IMR-90 (cell line): ENCODE measurements around the gene DHRSX. TPM values are rescaled to one million over a fixed set of nuclear protein-coding genes. Genes with fewer than 3 reads are reported as not detected.

Source experiments
- ATAC-seq: fragments of 200-7000 bp; cut with Tn5 transposase; 2 replicates; pipeline ENCODE4 v1.9.1; 2020; ENCODE audit warnings: low read depth, mild to moderate bottlenecking, moderate library complexity
- BruUV-seq: library from RNA; stranded (reverse); fragments of 400-500 nt; replicated peaks from 2 replicates; lab custom pipeline; 2021; lab: Mats Ljungman, UMichigan
- CTCF ChIA-PET: fragments of 300-600 bp; formaldehyde crosslinking; extraction: SDS; loops from one replicate; lab custom pipeline; 2021; ENCODE audit warnings: antibody characterized with exemption; lab: Yijun Ruan, JAX
- POLR2A ChIA-PET: fragments of 300-600 bp; sonication (Branson Sonifier 250); formaldehyde crosslinking; loops from one replicate; lab custom pipeline; 2022; ENCODE audit warnings: antibody characterized with exemption; ENCODE audit not compliant: unreplicated experiment; lab: Charles Lee
- DNase-seq: peaks from one replicate; pipeline ENCODE4 v3.0.0; 2013
- H2AFZ ChIP-seq: replicated peaks from 2 replicates; pipeline ENCODE3; 2013; ENCODE audit warnings: low read length, mild to moderate bottlenecking; ENCODE audit not compliant: poor library complexity
- H2AK5ac ChIP-seq: 2 replicates; pipeline ENCODE4 v1.6.1; 2013; ENCODE audit warnings: low read depth, low read length, inconsistent platforms
- H2AK9ac ChIP-seq: replicated peaks from 2 replicates; pipeline ENCODE3; 2013; ENCODE audit warnings: mild to moderate bottlenecking, low read depth, low read length, moderate library complexity; ENCODE audit not compliant: poor library complexity
- H2BK120ac ChIP-seq: 2 replicates; pipeline ENCODE4 v1.6.1; 2013; ENCODE audit warnings: low read depth, low read length, inconsistent platforms
- H2BK15ac ChIP-seq: 3 replicates; pipeline ENCODE4 v1.6.1; 2013; ENCODE audit warnings: low read depth, low read length, inconsistent platforms
- H2BK20ac ChIP-seq: 2 replicates; pipeline ENCODE4 v1.6.1; 2013; ENCODE audit warnings: low read depth, mild to moderate bottlenecking, inconsistent platforms, low read length, moderate library complexity
- H2BK5ac ChIP-seq: 2 replicates; pipeline ENCODE4 v1.6.1; 2013; ENCODE audit warnings: mild to moderate bottlenecking, low read depth, low read length, inconsistent platforms; ENCODE audit not compliant: poor library complexity, severe bottlenecking
- H3K14ac ChIP-seq: replicated peaks from 2 replicates; pipeline ENCODE4 v1.6.1; 2013; ENCODE audit warnings: low read depth, low read length, inconsistent platforms
- H3K18ac ChIP-seq: 2 replicates; pipeline ENCODE4 v1.6.1; 2013; ENCODE audit warnings: low read depth, low read length, control low read depth
- H3K23ac ChIP-seq: 2 replicates; pipeline ENCODE4 v1.6.1; 2013; ENCODE audit warnings: low read depth, low read length, inconsistent platforms
- H3K27ac ChIP-seq: 2 replicates; pipeline ENCODE4 v1.5.1; 2013; ENCODE audit warnings: mild to moderate bottlenecking, control low read depth, low read length; ENCODE audit not compliant: insufficient read depth
- H3K27me3 ChIP-seq: 2 replicates; pipeline ENCODE4 v1.6.1; 2013; ENCODE audit warnings: low read length; ENCODE audit not compliant: control insufficient read depth, insufficient read depth
- H3K36me3 ChIP-seq: 2 replicates; pipeline ENCODE4 v1.6.1; 2013; ENCODE audit warnings: low read length, mixed read lengths; ENCODE audit not compliant: control insufficient read depth, insufficient read depth
- H3K4ac ChIP-seq: 2 replicates; pipeline ENCODE4 v1.6.1; 2013; ENCODE audit warnings: low read depth, low read length, inconsistent platforms
- H3K4me1 ChIP-seq: 2 replicates; pipeline ENCODE4 v1.6.1; 2013; ENCODE audit warnings: low read length, mixed read lengths; ENCODE audit not compliant: control insufficient read depth, insufficient read depth
- H3K4me2 ChIP-seq: 2 replicates; pipeline ENCODE4 v1.6.1; 2013; ENCODE audit warnings: low read depth, mild to moderate bottlenecking, control low read depth, low read length, moderate library complexity
- H3K4me3 ChIP-seq: 2 replicates; pipeline ENCODE4 v1.5.1; 2013; ENCODE audit warnings: low read depth, mild to moderate bottlenecking, control low read depth, low read length, moderate library complexity; ENCODE audit not compliant: insufficient read depth
- H3K56ac ChIP-seq: 2 replicates; pipeline ENCODE4 v1.6.1; 2013; ENCODE audit warnings: low read length, inconsistent platforms; ENCODE audit not compliant: insufficient read depth; ENCODE audit errors: extremely low read depth
- H3K79me1 ChIP-seq, 2 experiments: 2 replicates each; pipeline ENCODE4 v1.6.1; 2013; ENCODE audit warnings: low read length in 2 of 2, inconsistent platforms in 1 of 2, low read depth in 1 of 2
- H3K9ac ChIP-seq: 2 replicates; pipeline ENCODE4 v1.6.1; 2013; ENCODE audit warnings: low read depth, low read length, control low read depth
- H3K9me1 ChIP-seq: 2 replicates; pipeline ENCODE4 v1.6.1; 2013; ENCODE audit warnings: low read length, inconsistent platforms; ENCODE audit not compliant: insufficient read depth
- H3K9me3 ChIP-seq: 2 replicates; pipeline ENCODE4 v1.6.1; 2013; ENCODE audit warnings: low read length; ENCODE audit not compliant: control insufficient read depth, insufficient read depth
- H4K20me1 ChIP-seq: 2 replicates; pipeline ENCODE4 v1.6.1; 2013; ENCODE audit warnings: low read length, inconsistent platforms; ENCODE audit not compliant: insufficient read depth
- H4K5ac ChIP-seq: 2 replicates; pipeline ENCODE4 v1.6.1; 2013; ENCODE audit warnings: mild to moderate bottlenecking, low read depth, low read length, control low read depth
- H4K8ac ChIP-seq, 2 experiments: 2 replicates each; pipeline ENCODE4 v1.6.1; 2013; ENCODE audit warnings: low read depth in 2 of 2, low read length in 2 of 2, control low read depth in 1 of 2, inconsistent platforms in 1 of 2
- H4K91ac ChIP-seq: 2 replicates; pipeline ENCODE4 v1.6.1; 2013; ENCODE audit warnings: low read depth, low read length, inconsistent platforms; ENCODE audit not compliant: insufficient read depth
- ELK1 ChIP-seq: fragments of 150-350 bp; IDR thresholded peaks from 2 replicates; pipeline ENCODE4 v1.6.1; 2016; ENCODE audit warnings: low read depth, mild to moderate bottlenecking, low read length, moderate library complexity, borderline replicate concordance
- RAD21 ChIP-seq: IDR thresholded peaks from 2 replicates; pipeline ENCODE4 v1.6.1; 2012; ENCODE audit warnings: low read length, improper control_type of control experiment
- WGBS, 2 experiments: methylation state at CpG; one replicate each; pipeline versions ENCODE4 v1.1.5 to v1.1.7; 2013; ENCODE audit warnings: missing lambda C conversion rate in 2 of 2; ENCODE audit not compliant: insufficient read length in 1 of 2; ENCODE audit errors: extremely low coverage in 2 of 2; 5-methylcytosine and 5-hydroxymethylcytosine counted together
- dilution Hi-C: fragments of 300-500 bp; cut with HindIII; formaldehyde crosslinking; loops from one replicate; pipeline ENCODE4 v1.14.3; 2018; ENCODE audit warnings: low sequenced_read_pairs; ENCODE audit not compliant: unreplicated experiment
- in situ Hi-C: fragments of 300-500 bp; cut with MboI; formaldehyde crosslinking; loops from 3 replicates; pipeline ENCODE4 v1.14.3; 2019; ENCODE audit warnings: low sequenced_read_pairs, inconsistent platforms, mixed read lengths
- intact Hi-C: fragments of 100-400 bp; cut with micrococcal nuclease; formaldehyde crosslinking; loops from 2 replicates; pipeline ENCODE4 v1.10.0; 2022
- polyA plus RNA-seq, 3 experiments: library from polyadenylated mRNA; depleted of rRNA; stranded (reverse); fragments of >200 nt; gene quantifications; 2 replicates each; pipeline ENCODE4 v1.2.3, GENCODE V29; 2012; ENCODE audit warnings: low replicate concordance in 1 of 3
- total RNA-seq: library from RNA; depleted of rRNA; stranded (reverse); fragments of >200 nt; gene quantifications from 2 replicates; pipeline ENCODE4 v1.2.3, GENCODE V29; 2012
- TF ChIP-seq, protein P1 (sequence below): fragments of 150-350 bp; IDR thresholded peaks from 2 replicates; pipeline ENCODE4 v1.6.1; 2017; ENCODE audit warnings: mild to moderate bottlenecking, antibody characterized with exemption, low read length, low read depth

DHRSX gene
- total and polyA plus RNA-seq, 2 of the 4 experiments (the other 2 are of a cell fraction) = 26.2 to 38.0 TPM

- Histone ChIP-seq H2AK5ac (no peak overlapping the region), H3K79me1 (0 out of 4 replicates have a peak, but pooled peaks cover 0 to 2% of the 10 kb centered on the region in 2 experiments), H3K9me1 (no peaks in the 10 kb centered on the region), H2BK120ac (no peak overlapping the region), H3K27ac (no peak overlapping the region), H4K5ac (no peak overlapping the region), H3K14ac (no peak overlapping the region), H3K4ac (no peak overlapping the region), H3K4me3 (no peak overlapping the region), H3K23ac (no peak overlapping the region), H3K36me3 (no peaks in the 10 kb centered on the region), H4K20me1 (no peaks in the 10 kb centered on the region), H3K9ac (no peak overlapping the region), H2BK15ac (no peak overlapping the region), H3K56ac (no peak overlapping the region), H3K27me3 (peaks cover 2% of the 10 kb centered on the region; the same call in 1 of the 2 replicates), H4K8ac (no peak overlapping the region), H3K4me1 (no peaks in the 10 kb centered on the region), H2BK20ac (no peak overlapping the region), H3K9me3 (no peaks in the 10 kb centered on the region), H3K4me2 (no peak overlapping the region), H3K18ac (no peak overlapping the region), H2BK5ac (no peak overlapping the region), H2AFZ (no peak overlapping the region), H4K91ac (no peak overlapping the region), H2AK9ac (no peak overlapping the region)
- TF ChIP-seq ELK1 (no peak), RAD21 (no peak)
- TF ChIP-seq, protein P1, sequence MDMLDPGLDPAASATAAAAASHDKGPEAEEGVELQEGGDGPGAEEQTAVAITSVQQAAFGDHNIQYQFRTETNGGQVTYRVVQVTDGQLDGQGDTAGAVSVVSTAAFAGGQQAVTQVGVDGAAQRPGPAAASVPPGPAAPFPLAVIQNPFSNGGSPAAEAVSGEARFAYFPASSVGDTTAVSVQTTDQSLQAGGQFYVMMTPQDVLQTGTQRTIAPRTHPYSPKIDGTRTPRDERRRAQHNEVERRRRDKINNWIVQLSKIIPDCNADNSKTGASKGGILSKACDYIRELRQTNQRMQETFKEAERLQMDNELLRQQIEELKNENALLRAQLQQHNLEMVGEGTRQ = no peak
- DNase-seq (no peak), ATAC-seq (no peak)
- dilution Hi-C loops (no loop called here), intact Hi-C loops (no loop called here), in situ Hi-C loops (no loop called here)
- CTCF ChIA-PET = no interaction called here
- POLR2A ChIA-PET = no interaction called here
- 76% methylated on average over 2 of the region's 7 CpGs; no CpG with 5 or more reads in 1 of the 2 experiments for WGBS, 2 experiments
- BruUV-seq = no TSS peak
Measured at GRCh38 chrX:2504706-2505332, 4.0 kb upstream of the DHRSX start.
